GM21526 (cell line): ENCODE data around the gene WDR86.

ENCODE experiments used
- ATAC-seq: cut with Tn5 transposase; IDR thresholded peaks from one replicate; pipeline ENCODE4 v1.9.1; 2021; ENCODE audit warnings: moderate library complexity; ENCODE audit not compliant: unreplicated experiment, low FRiP score

The WDR86 gene, protein sequence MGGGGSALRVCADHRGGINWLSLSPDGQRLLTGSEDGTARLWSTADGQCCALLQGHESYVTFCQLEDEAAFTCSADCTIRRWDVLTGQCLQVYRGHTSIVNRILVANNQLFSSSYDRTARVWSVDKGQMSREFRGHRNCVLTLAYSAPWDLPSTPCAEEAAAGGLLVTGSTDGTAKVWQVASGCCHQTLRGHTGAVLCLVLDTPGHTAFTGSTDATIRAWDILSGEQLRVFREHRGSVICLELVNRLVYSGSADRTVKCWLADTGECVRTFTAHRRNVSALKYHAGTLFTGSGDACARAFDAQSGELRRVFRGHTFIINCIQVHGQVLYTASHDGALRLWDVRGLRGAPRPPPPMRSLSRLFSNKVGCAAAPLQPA

GRCh38 chr7:151409667-151410404, at the start of gene WDR86:
WDR86 (minus strand) TSS chr7:151410038; CDS start chr7:151409589, 449 bp downstream.
- no peak for ATAC-seq

- ATAC-seq = no peak
Observed at GRCh38 chr7:151457534-151457933, 47.7 kb upstream of the WDR86 start.

- no peak for ATAC-seq
Observed at GRCh38 chr7:151456782-151457181, 46.9 kb upstream of the WDR86 start.

GRCh38 chr7:151456276-151456675, 46.4 kb upstream of the WDR86 start:
- no peak for ATAC-seq

DNA sequence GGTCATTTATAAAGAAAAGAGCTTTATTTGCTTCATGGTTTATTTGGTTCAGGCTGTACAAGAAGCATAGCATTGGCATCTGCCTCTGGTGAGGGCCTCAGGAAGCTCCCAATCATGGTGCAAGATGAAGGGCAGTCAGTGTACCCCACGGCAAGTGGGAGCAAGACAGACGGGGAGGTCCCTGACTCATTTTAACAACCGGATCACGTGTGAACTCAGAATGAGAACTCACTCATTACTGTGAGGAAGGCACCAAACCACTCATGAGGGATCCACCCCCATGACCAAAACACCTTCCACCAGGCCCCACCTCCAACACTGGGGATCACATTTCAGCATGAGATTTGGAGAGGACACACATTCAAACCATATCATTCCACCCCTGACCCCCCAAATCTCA, 45.9 kb upstream of the WDR86 start:
- no peak for ATAC-seq

DNA sequence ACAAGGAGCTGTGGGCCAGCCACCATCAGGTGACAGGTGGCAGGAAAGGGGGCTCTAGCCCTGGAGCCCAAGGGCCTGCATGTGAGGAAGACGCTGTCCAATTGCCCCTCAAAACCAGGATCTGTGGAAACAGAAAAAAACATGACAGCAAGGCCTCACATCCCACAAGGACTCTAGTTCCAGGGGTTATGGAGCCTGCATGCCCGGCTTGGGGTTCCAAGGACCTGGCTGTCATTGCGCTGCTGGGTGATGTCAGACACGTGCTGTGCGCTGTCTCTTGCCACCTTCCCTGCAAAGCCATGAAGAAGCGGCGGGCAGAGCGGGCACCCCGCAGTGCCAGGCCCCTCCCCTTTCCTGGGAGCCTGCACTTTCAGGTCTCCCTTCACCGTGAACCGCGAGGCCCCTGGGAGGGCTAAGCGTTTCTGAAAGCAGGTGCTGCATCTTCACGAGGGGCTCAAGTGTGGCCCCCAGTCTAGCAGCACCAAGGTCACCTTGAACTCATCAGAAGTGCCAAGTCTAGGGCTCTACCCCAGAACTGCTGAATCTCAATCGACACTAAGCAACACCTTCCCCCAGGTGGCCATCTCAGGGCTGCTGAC, 45.2 kb upstream of the WDR86 start:
- no peak for ATAC-seq

DNA sequence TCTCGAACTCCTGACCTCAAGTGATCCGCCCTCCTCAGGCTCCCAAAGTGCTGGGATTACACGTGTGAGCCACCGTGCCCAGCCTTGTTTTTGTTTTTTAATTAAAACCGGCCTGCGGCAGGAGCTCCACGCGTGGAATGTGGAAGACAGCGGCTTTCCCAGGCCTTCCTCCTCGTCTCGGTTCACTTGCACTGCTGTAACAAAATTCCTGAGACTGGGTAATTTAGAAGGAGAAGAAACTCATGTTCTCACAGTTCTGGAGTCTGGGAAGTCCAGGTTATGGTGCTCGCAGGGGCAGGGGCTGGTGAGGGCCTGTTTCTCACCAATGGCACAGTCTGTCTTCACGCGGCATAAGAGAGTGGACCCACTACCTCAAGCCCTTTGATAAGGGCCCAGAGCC, 44.5 kb upstream of the WDR86 start:
- ATAC-seq = no peak

- no peak for ATAC-seq
Observed at GRCh38 chr7:151453326-151453791, 43.5 kb upstream of the WDR86 start.

- ATAC-seq = no peak
Observed at GRCh38 chr7:151452680-151453325, 43.0 kb upstream of the WDR86 start.

- ATAC-seq = no peak
Observed at GRCh38 chr7:151451626-151452571, 42.1 kb upstream of the WDR86 start.

DNA sequence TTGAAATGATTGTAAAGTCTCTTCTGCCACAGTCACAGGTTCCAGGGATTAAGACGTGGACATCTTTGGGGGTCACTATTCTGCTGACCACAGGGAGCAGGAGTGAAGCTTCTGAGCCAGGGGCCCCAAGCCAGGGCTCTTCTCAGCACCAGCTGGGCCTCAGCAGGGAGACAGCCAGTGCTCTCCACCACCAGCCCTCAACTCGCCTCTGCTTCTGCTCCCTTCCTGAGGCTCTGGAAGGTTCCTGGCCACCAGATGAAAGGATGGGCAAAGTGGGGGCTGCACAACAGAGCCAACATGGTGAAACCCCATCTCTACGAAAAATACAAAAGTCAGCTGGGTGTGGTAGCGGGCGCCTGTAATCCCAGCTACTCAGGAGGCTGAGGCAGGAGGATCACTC, 41.3 kb upstream of the WDR86 start:
- no peak for ATAC-seq

- no peak for ATAC-seq
Observed at GRCh38 chr7:151449990-151450389, 40.2 kb upstream of the WDR86 start.

DNA sequence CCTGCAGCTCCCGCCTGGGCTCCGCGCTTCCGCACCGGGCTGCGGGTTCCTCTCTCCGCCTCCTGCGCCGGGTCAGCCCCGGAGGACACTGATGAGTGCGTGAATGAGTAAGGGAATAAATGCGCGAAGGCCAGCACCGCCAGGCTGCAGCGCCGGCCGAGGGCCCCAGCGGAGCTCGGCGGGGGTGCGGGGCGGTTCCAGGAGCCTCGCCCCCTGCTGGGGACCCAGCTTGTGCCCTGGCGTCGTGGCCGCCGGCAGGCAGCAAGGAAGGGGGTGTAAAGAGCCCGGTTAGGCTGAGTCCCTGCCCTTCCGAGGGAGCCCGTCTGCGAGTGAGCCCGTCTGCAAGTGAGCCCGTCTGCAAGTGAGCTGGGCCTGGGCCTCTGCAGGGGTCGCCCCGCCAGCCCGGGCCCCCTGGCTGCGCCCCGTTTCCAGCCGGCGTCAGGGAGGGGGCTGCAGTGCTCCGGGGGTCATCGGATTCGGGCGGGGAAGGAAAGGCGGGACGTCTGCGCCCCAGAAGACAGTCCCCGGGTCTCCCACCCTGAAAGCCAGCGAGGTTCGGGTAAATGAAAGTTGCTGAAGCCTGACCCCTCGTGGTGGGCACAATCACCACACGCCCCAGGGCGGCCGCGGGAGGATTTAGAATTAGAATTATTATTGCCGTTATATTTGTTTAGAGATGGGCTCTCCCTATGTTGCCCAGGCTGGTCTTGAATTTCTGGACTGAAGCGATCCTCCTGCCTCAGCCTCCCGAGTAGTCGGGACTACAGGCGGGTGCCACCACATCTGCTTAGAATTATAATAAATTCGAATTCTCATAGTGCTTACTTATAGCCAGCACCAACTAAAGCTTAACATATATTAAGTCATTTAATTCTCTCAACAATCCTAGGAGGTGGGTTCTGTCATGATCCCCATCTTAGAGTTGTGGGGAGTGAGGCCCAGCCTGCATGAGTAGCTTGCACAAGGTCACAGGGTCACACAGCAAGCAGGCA, 38.7 kb upstream of the WDR86 start:
- ATAC-seq = no peak

- no peak for ATAC-seq
Observed at GRCh38 chr7:151447901-151448260, 38.0 kb upstream of the WDR86 start.

DNA sequence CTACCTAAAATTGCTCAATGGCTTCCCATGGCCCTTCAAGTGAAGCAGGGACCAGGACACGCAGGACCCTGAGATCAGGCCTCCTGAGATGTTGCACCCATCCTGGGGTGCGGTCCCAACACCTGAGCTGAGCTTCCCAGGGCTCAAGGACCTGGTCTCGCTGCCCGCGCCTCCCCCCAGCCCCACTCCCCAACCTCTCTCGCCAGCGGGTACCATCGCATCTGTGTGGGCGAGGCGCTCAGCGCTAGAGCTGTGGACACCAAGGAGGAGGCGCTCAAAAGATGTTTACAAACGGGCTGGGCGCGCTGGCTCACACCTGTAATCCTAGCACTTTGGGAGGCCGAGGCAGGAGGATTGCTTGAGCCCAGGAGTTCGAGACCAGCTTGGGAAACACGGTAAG, 37.5 kb upstream of the WDR86 start:
- no peak for ATAC-seq

GRCh38 chr7:151446412-151446811, 36.6 kb upstream of the WDR86 start:
- no peak for ATAC-seq

DNA sequence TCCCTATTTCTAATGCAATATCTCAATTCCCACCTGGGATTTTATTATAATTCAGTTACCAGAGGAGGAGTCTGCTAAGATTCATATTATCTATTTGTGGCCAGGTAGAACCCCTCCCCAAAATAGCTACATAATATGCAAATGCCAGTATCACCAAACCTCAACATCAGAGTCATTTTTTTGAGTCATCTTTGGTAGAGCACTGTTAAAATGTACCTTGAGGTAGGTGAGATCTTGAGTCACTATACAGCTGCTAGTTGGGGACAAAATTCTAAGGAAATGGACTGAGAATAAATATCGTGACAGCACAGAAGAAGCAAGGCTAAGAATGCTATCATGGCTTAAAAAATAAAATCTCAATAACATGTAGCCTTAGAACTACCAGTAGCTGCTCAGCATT, 34.8 kb upstream of the WDR86 start:
- no peak for ATAC-seq

DNA sequence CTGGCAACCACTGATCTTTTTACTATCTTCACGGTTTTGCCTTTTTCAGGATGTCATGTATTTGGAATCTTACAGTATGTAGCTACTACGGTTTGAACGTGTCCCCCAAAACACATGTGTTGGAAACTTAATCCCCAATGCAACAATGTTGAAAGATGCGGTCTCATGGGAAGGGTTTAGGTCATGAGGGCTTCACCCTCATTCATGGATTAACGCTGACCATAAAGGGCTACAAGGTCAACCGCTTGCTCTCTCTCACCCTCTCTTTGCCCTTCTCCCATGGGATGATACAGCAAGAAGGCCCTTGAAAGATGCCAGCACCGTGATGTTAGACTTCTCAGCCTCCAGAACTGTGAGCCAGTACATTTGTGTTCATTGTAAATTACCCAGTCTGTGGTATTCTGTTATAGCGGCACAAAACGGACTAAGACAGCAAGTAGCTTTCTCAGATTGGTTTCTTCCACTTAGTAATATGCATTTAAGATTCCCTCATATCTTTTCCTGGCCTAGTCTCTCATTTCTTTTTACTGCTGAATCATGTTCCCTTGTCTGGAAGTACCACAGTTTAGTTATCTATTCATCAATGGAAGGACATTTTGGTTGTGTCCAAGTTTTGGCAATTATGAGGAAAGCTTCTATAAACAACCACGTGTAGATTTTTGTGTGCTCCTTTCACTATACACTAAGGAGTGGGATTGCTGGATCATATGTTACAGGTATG, 33.1 kb upstream of the WDR86 start:
- ATAC-seq = no peak
